HL-60/S4 (cell line): Measurements from ENCODE around the gene LRRC55.
"Not testable (repeated sequence)": the region's sequence is repeated elsewhere in the genome, so short reads cannot be mapped to it uniquely, and the experiment has no call there.

Experiments used
- in situ Hi-C: fragments of 300-500 bp; cut with MboI; formaldehyde crosslinking; loops from 2 replicates; pipeline ENCODE4 v1.14.3; 2022; ENCODE audit warnings: low sequenced_read_pairs

Gene LRRC55

GRCh38 chr11:57160665-57161064 is 21.1 kb upstream of the LRRC55 start:
- in situ Hi-C loops = no loop called here

GRCh38 chr11:57161351-57161750 is 20.4 kb upstream of the LRRC55 start:
- in situ Hi-C loops = no loop called here

- in situ Hi-C loops = no loop called here
Measured at GRCh38 chr11:57162179-57162898, 19.4 kb upstream of the LRRC55 start.

GRCh38 chr11:57163160-57163868 is 18.4 kb upstream of the LRRC55 start:
- in situ Hi-C loops = no loop called here

- in situ Hi-C loops = no loop called here
Measured at GRCh38 chr11:57164317-57164716, 17.4 kb upstream of the LRRC55 start.

- in situ Hi-C loops = no loop called here
Measured at GRCh38 chr11:57167125-57167846, 14.5 kb upstream of the LRRC55 start.

GRCh38 chr11:57169732-57170313 is 11.9 kb upstream of the LRRC55 start:
- in situ Hi-C loops = not testable (repeated sequence)

- in situ Hi-C loops = no loop called here
Measured at GRCh38 chr11:57172031-57172430, 9.7 kb upstream of the LRRC55 start.

GRCh38 chr11:57174656-57175055 is 7.1 kb upstream of the LRRC55 start:
- in situ Hi-C loops = no loop called here

- in situ Hi-C loops = no loop called here
Measured at GRCh38 chr11:57175478-57175877, 6.3 kb upstream of the LRRC55 start.

GRCh38 chr11:57178334-57178733 is 3.4 kb upstream of the LRRC55 start:
- in situ Hi-C loops = no loop called here

- in situ Hi-C loops = no loop called here
Measured at GRCh38 chr11:57179681-57180080, 2.1 kb upstream of the LRRC55 start.

- in situ Hi-C loops = no loop called here
Measured at GRCh38 chr11:57180081-57180561, 1.6 kb upstream of the LRRC55 start.

GRCh38 chr11:57180964-57181363 is 789 bp upstream of the LRRC55 start:
- in situ Hi-C loops = no loop called here

GRCh38 chr11:57182896-57183295 is 1.1 kb downstream of the LRRC55 start:
- in situ Hi-C loops = no loop called here

GRCh38 chr11:57190548-57190947 is 8.8 kb downstream of the LRRC55 start:
- in situ Hi-C loops = no loop called here

- in situ Hi-C loops = no loop called here
Measured at GRCh38 chr11:57191311-57192219, 9.8 kb downstream of the LRRC55 start.

- in situ Hi-C loops = no loop called here
Measured at GRCh38 chr11:57192316-57192715, 10.6 kb downstream of the LRRC55 start.

- in situ Hi-C loops = no loop called here
Measured at GRCh38 chr11:57196596-57196995, 14.8 kb downstream of the LRRC55 start.

- in situ Hi-C loops = no loop called here
Measured at GRCh38 chr11:57197762-57198161, 16.0 kb downstream of the LRRC55 start.
